Keratinocyte (primary cell): Measurements from ENCODE around the gene ADAMTS16. TPM values are rescaled to one million over a fixed set of nuclear protein-coding genes. Genes with fewer than 3 reads are reported as not detected.

Experiments
- DNase-seq: peaks from one replicate; pipeline ENCODE4 v3.0.0-alpha.2; 2011; ENCODE audit warnings: low read depth, missing footprints, low spot score
- FAIRE-seq: peaks from 2 replicates; lab custom pipeline; 2011; peaks lifted over from hg19 to GRCh38; lab: Jason Lieb, UNC
- H2AFZ ChIP-seq: 2 replicates; pipeline ENCODE4 v1.6.0; 2012; ENCODE audit warnings: low read length, control low read depth, inconsistent platforms; ENCODE audit not compliant: control insufficient read depth
- H3K27ac ChIP-seq: 2 replicates; pipeline ENCODE4 v1.5.1; 2011; ENCODE audit warnings: low read length; ENCODE audit not compliant: control insufficient read depth, insufficient read depth
- H3K27me3 ChIP-seq: 3 replicates; pipeline ENCODE4 v1.6.0; 2011; ENCODE audit warnings: low read length; ENCODE audit not compliant: control insufficient read depth, insufficient read depth; ENCODE audit errors: extremely low read depth
- H3K36me3 ChIP-seq, 2 experiments: 2 replicates in 1 of 2; 3 replicates in 1 of 2; pipeline ENCODE4 v1.5.1; 2011; ENCODE audit warnings: low read length in 2 of 2, mild to moderate bottlenecking in 1 of 2; ENCODE audit not compliant: control insufficient read depth in 2 of 2, insufficient read depth in 2 of 2; ENCODE audit errors: extremely low read depth in 1 of 2
- H3K4me1 ChIP-seq: 3 replicates; pipeline ENCODE4 v1.5.1; 2011; ENCODE audit warnings: low read length; ENCODE audit not compliant: control insufficient read depth, insufficient read depth; ENCODE audit errors: extremely low read depth
- H3K4me2 ChIP-seq: 3 replicates; pipeline ENCODE4 v1.6.0; 2011; ENCODE audit warnings: low read depth, low read length; ENCODE audit not compliant: control insufficient read depth, insufficient read depth; ENCODE audit errors: extremely low read depth
- H3K4me3 ChIP-seq, 3 experiments: fragments of 200-600 bp in 1 of 3; sonication (generic) in 1 of 3; 2 replicates in 2 of 3; 3 replicates in 1 of 3; pipeline ENCODE4 v1.5.1; 2011 to 2016; ENCODE audit warnings: low read length in 3 of 3, mild to moderate bottlenecking in 3 of 3, control low read depth in 2 of 3, inconsistent platforms in 1 of 3, low read depth in 1 of 3, mixed read lengths in 1 of 3, mixed run types in 1 of 3, moderate library complexity in 1 of 3; ENCODE audit not compliant: control insufficient read depth in 2 of 3, insufficient read depth in 2 of 3; ENCODE audit errors: extremely low read depth in 1 of 3
- H3K79me2 ChIP-seq: 2 replicates; pipeline ENCODE4 v1.6.0; 2012; ENCODE audit warnings: low read length; ENCODE audit not compliant: control insufficient read depth, insufficient read depth
- H3K9ac ChIP-seq: 3 replicates; pipeline ENCODE4 v1.6.0; 2011; ENCODE audit warnings: low read length; ENCODE audit not compliant: control insufficient read depth, insufficient read depth; ENCODE audit errors: extremely low read depth
- H3K9me1 ChIP-seq: 3 replicates; pipeline ENCODE4 v1.6.0; 2011; ENCODE audit warnings: low read length; ENCODE audit not compliant: control insufficient read depth, insufficient read depth; ENCODE audit errors: extremely low read depth
- H3K9me3 ChIP-seq: 2 replicates; pipeline ENCODE4 v1.5.1; 2012; ENCODE audit warnings: low read depth, low read length; ENCODE audit not compliant: control insufficient read depth
- H4K20me1 ChIP-seq: 3 replicates; pipeline ENCODE4 v1.6.0; 2011; ENCODE audit warnings: low read length; ENCODE audit not compliant: control insufficient read depth, insufficient read depth; ENCODE audit errors: extremely low read depth
- CTCF ChIP-seq, 3 experiments: IDR thresholded peaks in 1 of 3; conservative IDR thresholded peaks in 1 of 3; optimal IDR thresholded peaks in 1 of 3; 2 replicates in 2 of 3; 3 replicates in 1 of 3; pipeline versions ENCODE3 to v1.5.1; 2011; ENCODE audit warnings: low read length in 3 of 3, mild to moderate bottlenecking in 3 of 3, moderate library complexity in 2 of 3, control low read depth in 1 of 3, inconsistent platforms in 1 of 3; ENCODE audit not compliant: insufficient read depth in 2 of 3; ENCODE audit errors: extremely low read depth in 1 of 3
- EZH2 ChIP-seq: IDR thresholded peaks from one replicate; pipeline ENCODE4 v1.6.1; 2012; ENCODE audit warnings: inconsistent platforms, mild to moderate bottlenecking, low read length, moderate library complexity
- dilution Hi-C: fragments of 300-500 bp; cut with MboI; formaldehyde crosslinking; loops from one replicate; pipeline ENCODE4 v1.7.0; 2020; ENCODE audit warnings: low sequenced_read_pairs; ENCODE audit not compliant: extremely low pct_ligation_motif_present
- polyA plus RNA-seq, 5 experiments: library from polyadenylated mRNA; depleted of rRNA in 3 of 5; stranded (reverse) in 3 of 5; stranded (forward) in 1 of 5; unstranded in 1 of 5; fragments of >200 nt; gene quantifications; 1 replicate in 1 of 5; 2 replicates in 3 of 5; 3 replicates in 1 of 5; pipeline versions ENCODE4 v1.2.1 to v1.2.3, GENCODE V29; 2011 to 2012; ENCODE audit warnings: missing spikeins in 2 of 5, low read depth in 1 of 5, low replicate concordance in 1 of 5

ADAMTS16 gene
- polyA plus RNA-seq, 1 donor (not counting 4 experiments of a cell fraction or from before 2014, with no cell fraction given): not detected

GRCh38 chr5:5313101-5313635 lies 173.0 kb downstream of the ADAMTS16 start:
- no peak for DNase-seq
- no peak for FAIRE-seq
- dilution Hi-C loops: no loop called here
- H3K4me3 ChIP-seq: no peak overlapping the region
- no peak overlapping the region for H2AFZ ChIP-seq
- no peak overlapping the region for H3K4me2 ChIP-seq
- no peaks in the 10 kb centered on the region for H3K9me1 ChIP-seq
- no peak overlapping the region for H3K9ac ChIP-seq
- no peaks in the 10 kb centered on the region for H3K9me3 ChIP-seq
- H3K4me1 ChIP-seq: no peaks in the 10 kb centered on the region
- H3K27me3 ChIP-seq: no peaks in the 10 kb centered on the region
- H3K27ac ChIP-seq: no peak overlapping the region
- H3K36me3 ChIP-seq: no peaks in the 10 kb centered on the region
- no peaks in the 10 kb centered on the region for H4K20me1 ChIP-seq
- H3K79me2 ChIP-seq: no peaks in the 10 kb centered on the region
- TF ChIP-seq EZH2 (no peak), CTCF (optimal IDR thresholded peaks at IDR 0.05 in 1 of 3, IDR thresholded peaks at IDR 0.05 in 1 of 3, conservative IDR thresholded peaks at IDR 0.05 in 1 of 3; ENCODE audit: extremely low read depth in 1 of 3, insufficient read depth in 2 of 3, low read length in 3 of 3) (no peak)

- H3K9me3 ChIP-seq: no peaks in the 10 kb centered on the region
- H4K20me1 ChIP-seq: no peaks in the 10 kb centered on the region
- no peak overlapping the region for H3K9ac ChIP-seq
- FAIRE-seq: no peak
- no peaks in the 10 kb centered on the region for H3K36me3 ChIP-seq
- H3K27me3 ChIP-seq: no peaks in the 10 kb centered on the region
- H3K4me3 ChIP-seq: no peak overlapping the region
- no peak overlapping the region for H2AFZ ChIP-seq
- H3K27ac ChIP-seq: no peak overlapping the region
- H3K9me1 ChIP-seq: no peaks in the 10 kb centered on the region
- H3K4me1 ChIP-seq: no peaks in the 10 kb centered on the region
- H3K4me2 ChIP-seq: no peak overlapping the region
- dilution Hi-C loops: no loop called here
- DNase-seq: no peak
- H3K79me2 ChIP-seq: no peaks in the 10 kb centered on the region
- no peak for TF ChIP-seq EZH2
- TF ChIP-seq CTCF (optimal IDR thresholded peaks at IDR 0.05 in 1 of 3, IDR thresholded peaks at IDR 0.05 in 1 of 3, conservative IDR thresholded peaks at IDR 0.05 in 1 of 3; ENCODE audit: extremely low read depth in 1 of 3, insufficient read depth in 2 of 3, low read length in 3 of 3): no peak
Observed at GRCh38 chr5:5314166-5314565, 174.0 kb downstream of the ADAMTS16 start.
